Measurements from ENCODE around the gene NEK7. TPM values are rescaled to one million over a fixed set of nuclear protein-coding genes. Genes with fewer than 3 reads are reported as not detected.

NEK7 gene
- total and polyA plus RNA-seq, 9 of the 15 experiments (the other 6 are each of a cell fraction or from before 2014, with no cell fraction given): 8.5 to 37.3 (median 27.7) TPM

GRCh38 chr1:198318085-198318484, 161.3 kb downstream of the NEK7 start:
- FAIRE-seq (no peak), ATAC-seq (no peak), DNase-seq (ENCODE audit: extremely low read depth in 1 of 4, low spot score in 3 of 4) (no peak)
- H3K27me3 ChIP-seq (ENCODE audit: control insufficient read depth in 2 of 2, insufficient read depth in 2 of 2, low read length in 2 of 2): no peaks in the 10 kb centered on the region
- H3K4me1 ChIP-seq (replicated peaks in 1 of 2; ENCODE audit: control insufficient read depth in 2 of 2, insufficient read depth in 2 of 2, low read length in 2 of 2): peaks cover 3 to 9% of the 10 kb centered on the region in 2 experiments; a peak in 3 of 5 replicates
- no peak overlapping the region for H3K4me2 ChIP-seq (ENCODE audit: insufficient read depth, low read length)
- no peaks in the 10 kb centered on the region for H4K20me1 ChIP-seq (replicated peaks; ENCODE audit: control insufficient read depth, insufficient read depth, low read length)
- H2AFZ ChIP-seq (ENCODE audit: low read depth, low read length): no peak overlapping the region
- H3K9me3 ChIP-seq (replicated peaks; ENCODE audit: control insufficient read depth, insufficient read depth, low read depth, low read length): no peaks in the 10 kb centered on the region
- H3K9ac ChIP-seq (ENCODE audit: insufficient read depth in 1 of 2, low read depth in 2 of 2, low read length in 2 of 2): no peak overlapping the region
- no peak overlapping the region for H3K4me3 ChIP-seq
- no peaks in the 10 kb centered on the region for H3K9me1 ChIP-seq (ENCODE audit: control insufficient read depth, insufficient read depth, low read length)
- H3K27ac ChIP-seq (ENCODE audit: extremely low read depth, low read depth, low read length): no peak overlapping the region
- BruUV-seq (replicated peaks): no TSS peak
- 0 out of 3 replicates have a peak, but pooled peaks cover 7% of the 10 kb centered on the region for H3K36me3 ChIP-seq (ENCODE audit: control insufficient read depth, insufficient read depth, low read length)
- POLR2A ChIA-PET: no interaction called here
- CTCF ChIA-PET (ENCODE audit: low intra/inter-chr PET ratio): no interaction called here
- 40% methylated on average over 1 of the region's 1 CpG for WGBS (ENCODE audit: insufficient coverage, low coverage, missing lambda C conversion rate)
- H3K79me2 ChIP-seq (ENCODE audit: control insufficient read depth, insufficient read depth, low read length): no peaks in the 10 kb centered on the region
- in situ Hi-C loops (cut with MboI): no loop called here
- TF ChIP-seq SIX5 (IDR thresholded peaks at IDR 0.05; ENCODE audit: borderline replicate concordance in 1 of 2, insufficient read depth in 1 of 2, low read depth in 1 of 2, low read length in 2 of 2) (no peak), HDAC2 (IDR thresholded peaks at IDR 0.05) (no peak)
- intact Hi-C loops (cut with micrococcal nuclease): no loop called here

DNA sequence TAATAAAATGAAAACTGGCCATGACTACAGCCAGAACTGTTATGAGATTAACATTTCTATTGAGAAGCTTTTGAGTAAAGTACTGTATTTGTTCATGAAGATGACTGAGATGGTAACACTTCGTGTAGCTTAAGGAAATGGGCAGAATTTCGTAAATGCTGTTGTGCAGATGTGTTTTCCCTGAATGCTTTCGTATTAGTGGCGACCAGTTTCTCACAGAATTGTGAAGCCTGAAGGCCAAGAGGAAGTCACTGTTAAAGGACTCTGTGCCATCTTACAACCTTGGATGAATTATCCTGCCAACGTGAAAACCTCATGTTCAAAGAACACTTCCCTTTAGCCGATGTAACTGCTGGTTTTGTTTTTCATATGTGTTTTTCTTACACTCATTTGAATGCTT, 164.0 kb downstream of the NEK7 start:
- Histone ChIP-seq H4K20me1 (replicated peaks; ENCODE audit: control insufficient read depth, insufficient read depth, low read length) (no peaks in the 10 kb centered on the region), H3K79me2 (ENCODE audit: control insufficient read depth, insufficient read depth, low read length) (no peaks in the 10 kb centered on the region), H3K4me2 (ENCODE audit: insufficient read depth, low read length) (no peak overlapping the region), H3K9me3 (replicated peaks; ENCODE audit: control insufficient read depth, insufficient read depth, low read depth, low read length) (no peaks in the 10 kb centered on the region), H3K9me1 (ENCODE audit: control insufficient read depth, insufficient read depth, low read length) (no peaks in the 10 kb centered on the region), H3K36me3 (ENCODE audit: control insufficient read depth, insufficient read depth, low read length) (0 out of 3 replicates have a peak, but pooled peaks cover 7% of the 10 kb centered on the region), H3K27me3 (ENCODE audit: control insufficient read depth in 2 of 2, insufficient read depth in 2 of 2, low read length in 2 of 2) (no peaks in the 10 kb centered on the region), H2AFZ (ENCODE audit: low read depth, low read length) (no peak overlapping the region), H3K9ac (ENCODE audit: insufficient read depth in 1 of 2, low read depth in 2 of 2, low read length in 2 of 2) (no peak overlapping the region), H3K4me1 (replicated peaks in 1 of 2; ENCODE audit: control insufficient read depth in 2 of 2, insufficient read depth in 2 of 2, low read length in 2 of 2) (peaks cover 0 to 5% of the 10 kb centered on the region in 2 experiments; a peak in 2 of 5 replicates), H3K27ac (ENCODE audit: extremely low read depth, low read depth, low read length) (no peak overlapping the region), H3K4me3 (no peak overlapping the region)
- CTCF ChIA-PET (ENCODE audit: low intra/inter-chr PET ratio): no interaction called here
- BruUV-seq (replicated peaks): no TSS peak
- ATAC-seq: no peak
- in situ Hi-C loops (cut with MboI) (no loop called here), intact Hi-C loops (cut with micrococcal nuclease) (no loop called here)
- TF ChIP-seq ZNF518B (CRISPR knock-in tag; IDR thresholded peaks at IDR 0.05) (no peak), RBM22 (IDR thresholded peaks at IDR 0.05; ENCODE audit: low read depth, low read length, poor library complexity, severe bottlenecking) (no peak), ZSCAN32 (CRISPR knock-in tag; IDR thresholded peaks at IDR 0.05) (no peak), BCL6 (CRISPR knock-in tag; IDR thresholded peaks at IDR 0.05) (no peak), ZFP30 (CRISPR knock-in tag; IDR thresholded peaks at IDR 0.05; ENCODE audit: borderline replicate concordance) (no peak), NFXL1 (CRISPR knock-in tag; IDR thresholded peaks at IDR 0.05) (no peak)
- POLR2A ChIA-PET: no interaction called here
- no peak for DNase-seq (ENCODE audit: extremely low read depth in 1 of 4, low spot score in 3 of 4)
- WGBS (ENCODE audit: insufficient coverage, low coverage, missing lambda C conversion rate): 69% methylated on average over 6 of the region's 6 CpGs
- peak; percentile 15 for FAIRE-seq
